Measurements from ENCODE around the gene RAD51AP1.
"Not testable (repeated sequence)": the region's sequence is repeated elsewhere in the genome, so short reads cannot be mapped to it uniquely, and the experiment has no call there.

RAD51AP1 gene

GRCh38 chr12:4538207-4539160 lies at the start of gene RAD51AP1:
Gene RAD51AP1, plus strand, starts transcription at chr12:4538890. Its CDS starts 50 bp downstream, at chr12:4538940.
- DNase-seq = peak; percentile 75

DNA sequence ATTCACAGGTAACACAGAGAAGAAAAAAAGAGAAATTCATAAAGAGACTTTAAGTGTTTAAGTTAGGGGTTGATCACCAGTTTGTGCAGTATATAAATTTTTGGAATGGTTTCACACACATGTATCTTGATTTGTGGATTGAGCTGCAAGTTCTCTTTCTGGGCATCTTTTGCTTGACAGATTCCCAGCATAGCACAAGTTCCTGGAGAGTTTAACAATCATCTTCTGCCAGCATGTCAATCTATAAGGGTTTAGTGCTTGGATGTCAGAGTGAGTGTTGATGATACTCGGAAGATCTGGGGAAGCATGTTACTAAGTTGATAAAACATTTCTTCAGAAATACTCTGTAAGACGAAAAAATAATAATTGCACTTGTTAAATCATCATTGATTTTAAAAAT lies 49.1 kb upstream of the RAD51AP1 start:
- no peak for DNase-seq

- no peak for DNase-seq
Observed at GRCh38 chr12:4490973-4491372, 47.7 kb upstream of the RAD51AP1 start.

- no peak for DNase-seq
Observed at GRCh38 chr12:4496145-4496838, 42.4 kb upstream of the RAD51AP1 start.

- no peak for DNase-seq
Observed at GRCh38 chr12:4499186-4499585, 39.5 kb upstream of the RAD51AP1 start.

GRCh38 chr12:4505376-4505986 lies 33.2 kb upstream of the RAD51AP1 start:
- no peak for DNase-seq

GRCh38 chr12:4506430-4506829 lies 32.3 kb upstream of the RAD51AP1 start:
- no peak for DNase-seq

DNA sequence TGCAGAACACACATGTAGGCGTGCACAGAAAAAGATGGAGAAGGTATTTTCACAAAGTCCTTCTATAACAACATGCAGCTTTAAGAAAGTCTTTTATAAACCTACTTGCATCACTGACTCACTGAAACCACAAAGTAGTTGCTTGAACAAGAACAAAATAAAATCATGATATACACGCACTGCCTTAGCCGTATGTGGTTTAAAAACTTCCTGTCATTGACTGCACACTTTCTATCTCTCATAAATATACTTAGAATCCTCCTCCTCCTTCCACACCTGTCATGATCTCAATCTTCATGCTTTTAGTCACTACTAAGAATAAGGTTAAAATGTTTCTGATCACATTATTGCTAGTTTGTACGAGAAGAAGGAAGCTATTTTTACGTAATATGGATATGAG lies 31.8 kb upstream of the RAD51AP1 start:
- DNase-seq = no peak

GRCh38 chr12:4508503-4508902 lies 30.2 kb upstream of the RAD51AP1 start:
- DNase-seq = not testable (repeated sequence)

DNA sequence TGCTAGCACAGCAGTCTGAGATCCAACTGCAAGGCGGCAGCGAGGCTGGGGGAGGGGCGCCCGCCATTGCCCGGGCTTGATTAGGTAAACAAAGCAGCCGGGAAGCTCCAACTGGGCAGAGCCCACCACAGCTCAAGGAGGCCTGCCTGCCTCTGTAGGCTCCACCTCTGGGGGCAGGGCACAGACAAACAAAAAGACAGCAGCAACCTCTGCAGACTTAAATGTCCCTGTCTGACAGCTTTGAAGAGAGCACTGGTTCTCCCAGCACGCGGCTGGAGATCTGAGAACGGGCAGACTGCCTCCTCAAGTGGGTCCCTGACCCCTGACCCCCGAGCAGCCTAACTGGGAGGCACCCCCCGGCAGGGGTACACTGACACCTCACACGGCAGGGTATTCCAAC lies 29.4 kb upstream of the RAD51AP1 start:
- DNase-seq = not testable (repeated sequence)

GRCh38 chr12:4518106-4518728 lies 20.5 kb upstream of the RAD51AP1 start:
- DNase-seq = no peak

GRCh38 chr12:4523443-4523842 lies 15.2 kb upstream of the RAD51AP1 start:
- DNase-seq = not testable (repeated sequence)

GRCh38 chr12:4526923-4527546 lies 11.7 kb upstream of the RAD51AP1 start:
- no peak for DNase-seq

- no peak for DNase-seq
Observed at GRCh38 chr12:4530160-4530559, 8.5 kb upstream of the RAD51AP1 start.

GRCh38 chr12:4530982-4531586 lies 7.6 kb upstream of the RAD51AP1 start:
- no peak for DNase-seq

DNA sequence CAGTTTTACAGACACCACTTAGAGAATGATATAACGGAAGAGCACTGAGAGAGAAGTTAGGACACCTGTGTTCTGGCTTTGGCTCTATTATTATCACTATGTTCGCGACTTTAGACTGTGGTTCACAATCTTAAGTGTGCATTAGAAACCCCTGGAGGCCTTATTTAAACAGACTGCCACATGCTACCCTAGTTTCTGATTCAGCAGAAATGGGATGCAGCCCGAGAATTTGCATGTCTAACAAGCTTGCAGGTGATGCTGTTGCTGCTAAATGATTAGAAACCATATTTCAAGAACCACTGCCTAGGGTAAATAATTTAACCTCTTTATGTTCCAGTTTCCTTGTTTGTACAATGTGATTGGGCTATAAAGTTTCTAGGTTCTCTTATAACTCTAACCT lies 3.6 kb upstream of the RAD51AP1 start:
- DNase-seq = no peak

DNA sequence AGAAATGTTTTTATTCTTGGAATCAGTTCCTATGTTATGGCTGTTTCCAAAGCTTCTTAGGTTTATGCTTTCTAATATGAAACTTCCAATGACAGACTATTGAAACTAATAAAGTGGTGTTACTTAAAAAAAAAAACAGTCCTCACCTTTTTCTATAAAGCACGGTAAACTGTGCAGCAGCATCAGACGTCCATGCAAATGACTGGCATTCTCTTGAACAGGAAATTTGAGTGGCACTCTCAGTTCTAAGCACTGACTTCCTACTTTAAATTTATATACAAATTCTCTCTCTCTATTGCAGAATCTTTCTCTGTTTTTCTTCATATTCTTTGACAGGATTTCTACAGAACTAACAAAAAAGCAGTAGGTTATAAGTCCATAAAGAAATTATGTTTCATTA lies 2.8 kb upstream of the RAD51AP1 start:
- no peak for DNase-seq

DNA sequence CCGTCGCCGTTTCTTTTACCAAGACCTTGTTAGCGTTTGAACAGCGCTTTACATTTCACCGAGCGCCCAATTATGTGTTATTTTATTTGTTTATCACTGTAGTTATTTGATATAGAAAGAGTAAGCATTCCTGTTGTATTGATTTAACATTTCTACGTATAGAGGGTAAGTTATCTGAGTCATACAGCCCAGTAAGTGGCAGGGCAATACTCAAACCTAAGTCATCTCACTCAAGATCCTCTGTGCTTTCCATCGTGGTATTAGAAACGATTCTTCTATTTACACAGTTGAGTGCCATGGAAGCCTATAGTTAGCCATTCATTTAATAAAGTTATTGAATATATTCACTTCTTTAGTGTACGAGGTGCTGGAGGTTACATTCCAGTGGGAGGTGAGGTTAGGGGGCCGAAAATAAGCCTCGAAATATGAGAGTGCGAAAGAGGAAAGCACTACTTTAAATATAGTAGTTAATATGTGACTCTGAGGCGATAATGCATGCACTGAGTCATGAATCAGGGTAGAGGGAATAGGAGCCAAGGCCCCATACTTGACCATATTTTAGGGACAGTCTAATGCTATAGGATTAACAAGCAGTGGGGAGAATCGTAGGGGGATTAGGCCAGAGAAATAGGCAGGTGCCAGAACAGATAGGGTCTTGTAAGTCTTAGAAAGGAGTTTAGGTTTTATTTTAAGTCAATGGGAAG lies 629 bp downstream of the RAD51AP1 start:
- DNase-seq = no peak

DNA sequence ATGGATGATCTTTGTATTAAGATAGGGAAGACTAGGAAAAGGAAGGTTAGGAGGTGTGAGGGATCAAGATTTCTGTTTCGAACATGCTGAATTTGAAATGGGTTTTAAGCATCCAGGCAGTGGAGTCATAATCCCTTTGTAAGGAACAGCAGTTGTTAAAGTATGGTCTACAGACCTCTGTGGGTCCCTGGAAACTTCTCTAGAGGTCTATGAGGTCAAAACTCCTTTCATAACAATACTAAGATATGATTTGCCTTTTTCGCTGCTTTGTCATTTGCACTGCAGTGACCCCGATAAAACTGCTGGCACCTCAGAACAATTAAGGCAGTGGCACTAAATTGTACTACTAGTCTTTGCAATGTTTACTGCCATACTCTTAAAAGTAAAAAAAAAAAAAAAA lies 1.5 kb downstream of the RAD51AP1 start:
- no peak for DNase-seq

- DNase-seq = no peak
Observed at GRCh38 chr12:4540638-4541037, 1.9 kb downstream of the RAD51AP1 start.

GRCh38 chr12:4545195-4545594 lies 6.5 kb downstream of the RAD51AP1 start:
- no peak for DNase-seq

DNA sequence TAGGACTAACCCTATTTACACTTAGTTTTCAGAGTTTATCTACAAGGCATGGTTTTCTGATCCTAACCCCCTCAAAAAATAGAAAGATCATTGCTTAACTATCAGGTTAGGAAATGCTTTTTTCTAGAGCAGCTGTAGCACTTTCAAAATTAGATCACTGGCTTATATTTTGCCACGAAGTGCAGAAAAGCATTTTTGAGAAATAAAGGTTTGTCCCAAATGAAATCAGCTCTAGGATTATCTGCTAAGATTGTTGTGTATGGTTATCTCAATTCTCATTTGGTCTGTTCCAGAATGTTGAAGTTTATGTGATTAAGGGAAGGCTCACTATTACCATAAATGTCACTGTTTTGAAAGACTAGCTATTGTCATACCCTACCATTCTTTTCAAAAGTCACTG lies 13.5 kb downstream of the RAD51AP1 start:
- DNase-seq = no peak

Measured in NCI-H524 treated with DMSO at 0.1 percent for 48 hours (cell line).